DND-41 (cell line): ENCODE measurements around the gene LDB1.

Experiments
- ATAC-seq: fragments of 200-7000 bp; cut with Tn5 transposase; 3 replicates; pipeline ENCODE4 v1.9.1; 2021; ENCODE audit warnings: low read depth; ENCODE audit not compliant: insufficient read depth
- DNase-seq: peaks from one replicate; pipeline ENCODE4 v3.0.0-alpha.2; 2020
- H2AFZ ChIP-seq: 2 replicates; pipeline ENCODE4 v1.6.0; 2012; ENCODE audit warnings: low read depth, low read length
- H3K27ac ChIP-seq: 2 replicates; pipeline ENCODE4 v1.5.1; 2012; ENCODE audit warnings: low read length, inconsistent platforms
- H3K27me3 ChIP-seq: fragments of 200-600 bp; sonication (generic); 2 replicates; pipeline ENCODE4 v1.6.0; 2012; ENCODE audit warnings: low read length, mild to moderate bottlenecking, inconsistent platforms; ENCODE audit not compliant: insufficient read depth, poor library complexity
- H3K36me3 ChIP-seq: 2 replicates; pipeline ENCODE4 v1.5.1; 2012; ENCODE audit warnings: low read length, inconsistent platforms; ENCODE audit not compliant: insufficient read depth
- H3K4me1 ChIP-seq: 2 replicates; pipeline ENCODE4 v1.5.1; 2012; ENCODE audit warnings: mild to moderate bottlenecking, low read length; ENCODE audit not compliant: insufficient read depth
- H3K4me2 ChIP-seq: 2 replicates; pipeline ENCODE4 v1.6.0; 2012; ENCODE audit warnings: mild to moderate bottlenecking, moderate library complexity, low read length, inconsistent platforms; ENCODE audit not compliant: insufficient read depth
- H3K4me3 ChIP-seq, 2 experiments: fragments of 200-600 bp in 1 of 2; shearing (Covaris generic) in 1 of 2; 2 replicates each; pipeline ENCODE4 v1.5.1; 2012 to 2016; ENCODE audit warnings: inconsistent platforms in 2 of 2, low read length in 2 of 2, mild to moderate bottlenecking in 2 of 2, low read depth in 1 of 2, moderate library complexity in 1 of 2
- H3K79me2 ChIP-seq: 2 replicates; pipeline ENCODE4 v1.6.0; 2012; ENCODE audit warnings: low read length, inconsistent platforms; ENCODE audit not compliant: insufficient read depth
- H3K9ac ChIP-seq: 2 replicates; pipeline ENCODE4 v1.6.0; 2012; ENCODE audit warnings: low read depth, mild to moderate bottlenecking, inconsistent platforms, low read length, moderate library complexity
- H3K9me3 ChIP-seq: 2 replicates; pipeline ENCODE4 v1.5.1; 2012; ENCODE audit warnings: low read length, moderate library complexity, mild to moderate bottlenecking, inconsistent platforms; ENCODE audit not compliant: insufficient read depth, severe bottlenecking
- H4K20me1 ChIP-seq: 2 replicates; pipeline ENCODE4 v1.6.0; 2012; ENCODE audit warnings: low read length; ENCODE audit not compliant: insufficient read depth
- EZH2 ChIP-seq: IDR thresholded peaks from 3 replicates; pipeline ENCODE4 v1.6.1; 2012; ENCODE audit warnings: borderline replicate concordance, low read depth, mild to moderate bottlenecking, moderate library complexity, low read length, inconsistent platforms; ENCODE audit not compliant: severe bottlenecking
- TF ChIP-seq, protein P1 (sequence below): IDR thresholded peaks from 2 replicates; pipeline ENCODE4 v1.5.1; 2012; ENCODE audit warnings: borderline replicate concordance, low read length, moderate library complexity, mild to moderate bottlenecking; ENCODE audit not compliant: poor library complexity, severe bottlenecking; ENCODE audit errors: extremely low read depth

LDB1 gene

DNA sequence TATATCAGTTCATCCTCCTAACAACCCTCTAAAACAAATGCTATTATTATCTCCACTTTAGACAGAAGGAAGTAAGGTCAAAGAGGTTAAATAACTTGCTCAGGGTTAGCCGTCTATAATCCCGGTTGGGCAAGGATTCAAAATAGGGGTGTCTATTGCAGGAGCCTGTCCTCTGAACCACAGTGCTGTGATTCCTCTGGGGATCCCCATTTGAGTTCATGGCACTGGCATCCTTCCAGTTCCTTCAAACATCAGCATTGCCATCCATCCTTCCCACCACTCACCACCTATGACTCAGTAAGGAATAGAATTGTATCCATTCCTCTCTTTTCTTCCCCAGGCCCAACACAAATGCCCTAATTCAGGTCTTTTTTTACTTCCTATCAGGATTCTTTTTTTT lies 29.4 kb downstream of the LDB1 start:
- Histone ChIP-seq H3K9ac (no peak overlapping the region), H4K20me1 (no peaks in the 10 kb centered on the region), H3K79me2 (no peaks in the 10 kb centered on the region), H3K9me3 (no peaks in the 10 kb centered on the region), H3K27ac (no peak overlapping the region), H3K4me1 (no peaks in the 10 kb centered on the region), H3K36me3 (no peaks in the 10 kb centered on the region), H3K4me2 (no peak overlapping the region), H3K27me3 (no peaks in the 10 kb centered on the region), H3K4me3 (no peak overlapping the region), H2AFZ (no peak overlapping the region)
- TF ChIP-seq, protein P1, sequence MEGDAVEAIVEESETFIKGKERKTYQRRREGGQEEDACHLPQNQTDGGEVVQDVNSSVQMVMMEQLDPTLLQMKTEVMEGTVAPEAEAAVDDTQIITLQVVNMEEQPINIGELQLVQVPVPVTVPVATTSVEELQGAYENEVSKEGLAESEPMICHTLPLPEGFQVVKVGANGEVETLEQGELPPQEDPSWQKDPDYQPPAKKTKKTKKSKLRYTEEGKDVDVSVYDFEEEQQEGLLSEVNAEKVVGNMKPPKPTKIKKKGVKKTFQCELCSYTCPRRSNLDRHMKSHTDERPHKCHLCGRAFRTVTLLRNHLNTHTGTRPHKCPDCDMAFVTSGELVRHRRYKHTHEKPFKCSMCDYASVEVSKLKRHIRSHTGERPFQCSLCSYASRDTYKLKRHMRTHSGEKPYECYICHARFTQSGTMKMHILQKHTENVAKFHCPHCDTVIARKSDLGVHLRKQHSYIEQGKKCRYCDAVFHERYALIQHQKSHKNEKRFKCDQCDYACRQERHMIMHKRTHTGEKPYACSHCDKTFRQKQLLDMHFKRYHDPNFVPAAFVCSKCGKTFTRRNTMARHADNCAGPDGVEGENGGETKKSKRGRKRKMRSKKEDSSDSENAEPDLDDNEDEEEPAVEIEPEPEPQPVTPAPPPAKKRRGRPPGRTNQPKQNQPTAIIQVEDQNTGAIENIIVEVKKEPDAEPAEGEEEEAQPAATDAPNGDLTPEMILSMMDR = no peak
- no peak for TF ChIP-seq EZH2
- ATAC-seq (no peak), DNase-seq (no peak)

DNA sequence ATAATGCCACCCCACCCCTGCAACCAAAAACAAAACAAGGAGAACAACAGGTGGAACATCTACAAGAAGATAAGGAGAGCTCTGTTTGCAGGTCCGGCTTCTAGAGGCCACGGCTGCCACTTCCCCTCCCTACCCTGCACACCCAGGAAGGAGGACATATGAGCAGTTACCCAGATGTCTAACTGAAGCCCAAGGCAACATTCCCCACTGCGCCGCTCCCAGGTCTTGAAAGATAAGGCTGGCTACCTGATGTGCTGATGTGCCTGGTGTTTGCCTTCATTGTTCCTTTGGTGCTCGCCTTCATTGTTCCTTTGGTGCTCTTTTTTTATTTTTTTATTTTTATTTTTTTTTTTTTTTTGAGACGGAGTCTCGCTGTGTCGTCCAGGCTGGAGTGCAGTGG lies 34.0 kb downstream of the LDB1 start:
- Histone ChIP-seq H3K9me3 (no peaks in the 10 kb centered on the region), H3K4me2 (no peak overlapping the region), H3K79me2 (no peaks in the 10 kb centered on the region), H4K20me1 (no peaks in the 10 kb centered on the region), H3K4me1 (no peaks in the 10 kb centered on the region), H2AFZ (no peak overlapping the region), H3K27ac (no peak overlapping the region), H3K27me3 (no peaks in the 10 kb centered on the region), H3K4me3 (no peak overlapping the region), H3K36me3 (no peaks in the 10 kb centered on the region), H3K9ac (no peak overlapping the region)
- TF ChIP-seq EZH2 = no peak
- TF ChIP-seq, protein P1 = no peak
- DNase-seq (no peak), ATAC-seq (no peak)

DNA sequence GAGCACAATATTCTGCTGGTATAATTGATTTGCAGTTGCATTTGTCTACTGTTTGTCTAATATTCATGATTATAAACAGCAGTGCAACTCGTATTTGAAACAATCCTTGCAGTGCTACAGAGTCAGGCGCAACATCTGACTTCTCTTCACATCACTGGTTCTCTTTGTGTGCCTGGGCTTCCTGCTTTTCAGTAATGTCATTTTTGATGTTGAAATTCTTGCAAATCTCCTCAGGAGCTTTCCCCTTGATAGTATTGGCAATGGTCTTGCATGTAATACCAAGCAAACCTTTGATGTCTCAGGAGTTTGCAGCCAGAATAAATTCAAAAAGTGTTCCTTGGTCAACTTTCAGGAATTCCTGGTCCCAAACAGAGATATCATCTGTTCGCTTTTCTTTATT lies 34.8 kb downstream of the LDB1 start:
- Histone ChIP-seq H3K9ac (no peak overlapping the region), H3K27ac (no peak overlapping the region), H3K36me3 (no peaks in the 10 kb centered on the region), H3K9me3 (no peaks in the 10 kb centered on the region), H3K4me3 (no peak overlapping the region), H3K4me1 (no peaks in the 10 kb centered on the region), H3K79me2 (no peaks in the 10 kb centered on the region), H3K4me2 (no peak overlapping the region), H4K20me1 (no peaks in the 10 kb centered on the region), H2AFZ (no peak overlapping the region; the same call in 1 of the 2 replicates), H3K27me3 (no peaks in the 10 kb centered on the region)
- DNase-seq (no peak), ATAC-seq (no peak)
- TF ChIP-seq, protein P1 = no peak
- no peak for TF ChIP-seq EZH2

DNA sequence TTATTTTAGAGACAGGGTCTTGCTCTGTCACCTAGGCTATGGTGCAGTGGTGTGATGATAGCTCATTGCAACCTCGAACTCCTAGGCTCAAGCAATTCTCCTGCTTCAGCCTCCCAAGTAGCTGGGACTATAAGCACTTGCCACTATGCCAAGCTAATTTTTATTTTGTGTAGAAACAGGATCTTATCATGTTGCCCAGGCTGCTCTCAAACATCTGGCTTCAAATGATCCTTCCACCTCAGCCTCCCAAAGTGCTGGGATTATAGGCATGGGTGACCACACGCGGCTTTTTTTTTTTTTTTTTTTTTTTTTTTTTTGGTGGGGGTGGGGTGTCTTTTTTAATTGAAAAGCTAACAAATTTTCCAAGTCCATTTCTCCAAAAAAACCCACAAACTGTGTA lies 36.6 kb downstream of the LDB1 start:
- Histone ChIP-seq H3K9ac (no peak overlapping the region), H3K79me2 (no peaks in the 10 kb centered on the region), H3K9me3 (no peaks in the 10 kb centered on the region), H3K27me3 (no peaks in the 10 kb centered on the region), H3K27ac (no peak overlapping the region), H3K4me1 (no peaks in the 10 kb centered on the region), H4K20me1 (no peaks in the 10 kb centered on the region), H3K4me2 (no peak overlapping the region), H2AFZ (no peak overlapping the region), H3K36me3 (no peaks in the 10 kb centered on the region), H3K4me3 (no peak overlapping the region)
- DNase-seq (no peak), ATAC-seq (no peak)
- no peak for TF ChIP-seq EZH2
- TF ChIP-seq, protein P1 = no peak
